Liver (tissue), 9 donors: ENCODE data around the gene ZC3H7B. TPM values are rescaled to one million over a fixed set of nuclear protein-coding genes. Genes with fewer than 3 reads are reported as not detected.

ENCODE experiments used
- DNase-seq: peaks from one replicate; pipeline ENCODE4 v3.0.0-alpha.2; 2017; ENCODE audit warnings: low spot score
- H3K27ac ChIP-seq, 2 donors: one replicate each; pipeline ENCODE4 v1.7.0; 2013; ENCODE audit warnings: inconsistent platforms in 2 of 2, low read length in 2 of 2, control low read depth in 1 of 2, low read depth in 1 of 2, mild to moderate bottlenecking in 1 of 2
- H3K27me3 ChIP-seq, 4 donors: one replicate each; pipeline versions ENCODE4 v1.6.1 to v1.7.0; 2013; ENCODE audit warnings: low read length in 3 of 4, inconsistent platforms in 1 of 4, mild to moderate bottlenecking in 1 of 4, moderate library complexity in 1 of 4; ENCODE audit not compliant: control insufficient read depth in 4 of 4, insufficient read depth in 4 of 4
- H3K36me3 ChIP-seq, 4 donors: one replicate each; pipeline versions ENCODE4 v1.6.1 to v1.7.0; 2013; ENCODE audit warnings: low read length in 3 of 4, mild to moderate bottlenecking in 3 of 4, low read depth in 1 of 4, moderate library complexity in 1 of 4; ENCODE audit not compliant: control insufficient read depth in 4 of 4, insufficient read depth in 3 of 4
- H3K4me1 ChIP-seq, 4 donors: one replicate each; pipeline versions ENCODE4 v1.6.1 to v1.7.0; 2013; ENCODE audit warnings: low read length in 3 of 4, mild to moderate bottlenecking in 3 of 4, moderate library complexity in 1 of 4; ENCODE audit not compliant: control insufficient read depth in 4 of 4, insufficient read depth in 4 of 4
- H3K4me3 ChIP-seq, 3 donors: one replicate each; pipeline versions ENCODE4 v1.6.1 to v1.7.0; 2013; ENCODE audit warnings: low read length in 3 of 3, control low read depth in 1 of 3, low read depth in 1 of 3, mild to moderate bottlenecking in 1 of 3
- H3K9ac ChIP-seq, 2 donors: one replicate each; pipeline ENCODE4 v1.7.0; 2013; ENCODE audit warnings: low read length in 2 of 2, mild to moderate bottlenecking in 2 of 2, moderate library complexity in 2 of 2, control low read depth in 1 of 2, low read depth in 1 of 2
- H3K9me3 ChIP-seq, 4 donors: one replicate each; pipeline versions ENCODE4 v1.6.1 to v1.7.0; 2013; ENCODE audit warnings: low read length in 3 of 4; ENCODE audit not compliant: control insufficient read depth in 4 of 4
- EGR1 ChIP-seq, 2 donors: IDR thresholded peaks; 2 replicates each; pipeline ENCODE4 v1.6.1; 2016 to 2018; ENCODE audit warnings: antibody characterized with exemption in 2 of 2, low read depth in 2 of 2
- FOXA1 ChIP-seq: IDR thresholded peaks from 2 replicates; pipeline ENCODE4 v1.6.1; 2016; ENCODE audit warnings: antibody characterized with exemption
- FOXA2 ChIP-seq: IDR thresholded peaks from 2 replicates; pipeline ENCODE4 v1.6.1; 2016; ENCODE audit warnings: antibody characterized with exemption
- GABPA ChIP-seq, 2 donors: IDR thresholded peaks in 1 of 2; conservative IDR thresholded peaks in 1 of 2; 2 replicates each; pipeline ENCODE4 v1.6.1; 2016; ENCODE audit warnings: antibody characterized with exemption in 2 of 2, mild to moderate bottlenecking in 1 of 2, moderate library complexity in 1 of 2
- HNF4A ChIP-seq, 2 donors: conservative IDR thresholded peaks; 2 replicates each; pipeline ENCODE4 v1.6.1; 2016; ENCODE audit warnings: antibody characterized with exemption in 2 of 2, mild to moderate bottlenecking in 2 of 2
- HNF4G ChIP-seq: IDR thresholded peaks from 2 replicates; pipeline ENCODE4 v1.6.1; 2016; ENCODE audit warnings: antibody characterized with exemption
- JUND ChIP-seq, 2 donors: IDR thresholded peaks; 2 replicates each; pipeline ENCODE4 v1.6.1; 2016; ENCODE audit warnings: antibody characterized with exemption in 2 of 2
- MAX ChIP-seq: IDR thresholded peaks from 2 replicates; pipeline ENCODE4 v1.6.1; 2016; ENCODE audit warnings: antibody characterized with exemption
- NR2F2 ChIP-seq: IDR thresholded peaks from 2 replicates; pipeline ENCODE4 v1.6.1; 2016; ENCODE audit warnings: antibody characterized with exemption
- RAD21 ChIP-seq, 2 donors: IDR thresholded peaks; 2 replicates each; pipeline ENCODE4 v1.6.1; 2016; ENCODE audit warnings: antibody characterized with exemption in 2 of 2, mild to moderate bottlenecking in 2 of 2
- RXRA ChIP-seq, 2 donors: IDR thresholded peaks; 2 replicates each; pipeline ENCODE4 v1.6.1; 2017 to 2018; ENCODE audit warnings: antibody characterized with exemption in 2 of 2, mild to moderate bottlenecking in 1 of 2
- SP1 ChIP-seq: IDR thresholded peaks from 2 replicates; pipeline ENCODE4 v1.6.1; 2018; ENCODE audit warnings: antibody characterized with exemption, mild to moderate bottlenecking
- TAF1 ChIP-seq: conservative IDR thresholded peaks from 2 replicates; pipeline ENCODE4 v1.6.1; 2016; ENCODE audit warnings: antibody characterized with exemption, mild to moderate bottlenecking
- YY1 ChIP-seq: IDR thresholded peaks from 2 replicates; pipeline ENCODE4 v1.6.1; 2016; ENCODE audit warnings: antibody characterized with exemption, mild to moderate bottlenecking
- WGBS: extraction: QIAGEN DNeasy Blood & Tissue Kit; methylation state at CpG from one replicate; pipeline ENCODE4 v1.1.7; 2013; 5-methylcytosine and 5-hydroxymethylcytosine counted together
- polyA plus RNA-seq, 2 donors: library from polyadenylated mRNA; stranded (reverse) in 1 of 2; unstranded in 1 of 2; fragments of 200-250 nt in 1 of 2; fragments of >200 nt in 1 of 2; fragmentation: Nextera tagmentation in 1 of 2; extraction: Ambion mirVana in 1 of 2; gene quantifications; one replicate each; pipeline versions ENCODE4 v1.2.1 to v1.2.3, GENCODE V29; 2013 to 2015
- total RNA-seq, 2 donors: library from RNA; depleted of rRNA; stranded (reverse); fragments of >200 nt; gene quantifications; one replicate each; pipeline ENCODE4 v1.2.3, GENCODE V29; 2014
- TF ChIP-seq, protein P1 (sequence below): IDR thresholded peaks from 2 replicates; pipeline ENCODE4 v1.6.1; 2016; ENCODE audit warnings: antibody characterized with exemption, mild to moderate bottlenecking
- TF ChIP-seq, protein P2 (sequence below): IDR thresholded peaks from 2 replicates; pipeline ENCODE4 v1.6.1; 2016; ENCODE audit warnings: antibody characterized with exemption
- TF ChIP-seq, protein P3 (sequence below): IDR thresholded peaks from 2 replicates; pipeline ENCODE4 v1.6.1; 2016; ENCODE audit warnings: antibody characterized with exemption
- TF ChIP-seq, protein P4 (sequence below): fragments of 150-350 bp; IDR thresholded peaks from 2 replicates; pipeline ENCODE4 v1.5.1; 2017; ENCODE audit warnings: improper control_type of control experiment, low read depth, low read length; ENCODE audit not compliant: missing input control
- donor health status: healthy.
- donor health status: healthy.
- donor health status: healthy.
- donor health status: healthy.
- donor health status: healthy.

ZC3H7B gene
- total and polyA plus RNA-seq, 4 donors = 6.6 to 50.2 (median 26.1) TPM

DNA sequence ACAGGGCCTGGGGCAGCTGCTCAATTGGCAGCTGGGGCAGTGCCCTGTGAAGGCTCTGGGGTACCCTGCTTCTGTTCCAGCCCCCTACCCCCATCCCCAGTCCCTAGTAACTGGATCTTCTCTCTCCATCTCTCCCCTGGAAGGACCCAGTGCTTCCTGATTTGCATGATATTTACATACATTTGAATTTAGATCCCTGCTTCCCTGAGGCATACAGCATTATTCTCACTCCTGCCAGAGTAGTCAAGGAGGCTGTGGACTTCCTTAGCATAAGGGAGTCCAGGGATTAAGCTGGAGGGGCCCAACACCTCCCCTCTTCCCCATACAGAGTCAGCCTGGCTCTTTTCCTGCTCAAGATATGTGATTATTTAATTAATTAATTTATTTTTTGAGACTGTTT is 105.1 kb downstream of the ZC3H7B start:
- H3K27me3 ChIP-seq = no peaks in the 10 kb centered on the region
- no peak overlapping the region for H3K27ac ChIP-seq
- TF ChIP-seq, protein P1, sequence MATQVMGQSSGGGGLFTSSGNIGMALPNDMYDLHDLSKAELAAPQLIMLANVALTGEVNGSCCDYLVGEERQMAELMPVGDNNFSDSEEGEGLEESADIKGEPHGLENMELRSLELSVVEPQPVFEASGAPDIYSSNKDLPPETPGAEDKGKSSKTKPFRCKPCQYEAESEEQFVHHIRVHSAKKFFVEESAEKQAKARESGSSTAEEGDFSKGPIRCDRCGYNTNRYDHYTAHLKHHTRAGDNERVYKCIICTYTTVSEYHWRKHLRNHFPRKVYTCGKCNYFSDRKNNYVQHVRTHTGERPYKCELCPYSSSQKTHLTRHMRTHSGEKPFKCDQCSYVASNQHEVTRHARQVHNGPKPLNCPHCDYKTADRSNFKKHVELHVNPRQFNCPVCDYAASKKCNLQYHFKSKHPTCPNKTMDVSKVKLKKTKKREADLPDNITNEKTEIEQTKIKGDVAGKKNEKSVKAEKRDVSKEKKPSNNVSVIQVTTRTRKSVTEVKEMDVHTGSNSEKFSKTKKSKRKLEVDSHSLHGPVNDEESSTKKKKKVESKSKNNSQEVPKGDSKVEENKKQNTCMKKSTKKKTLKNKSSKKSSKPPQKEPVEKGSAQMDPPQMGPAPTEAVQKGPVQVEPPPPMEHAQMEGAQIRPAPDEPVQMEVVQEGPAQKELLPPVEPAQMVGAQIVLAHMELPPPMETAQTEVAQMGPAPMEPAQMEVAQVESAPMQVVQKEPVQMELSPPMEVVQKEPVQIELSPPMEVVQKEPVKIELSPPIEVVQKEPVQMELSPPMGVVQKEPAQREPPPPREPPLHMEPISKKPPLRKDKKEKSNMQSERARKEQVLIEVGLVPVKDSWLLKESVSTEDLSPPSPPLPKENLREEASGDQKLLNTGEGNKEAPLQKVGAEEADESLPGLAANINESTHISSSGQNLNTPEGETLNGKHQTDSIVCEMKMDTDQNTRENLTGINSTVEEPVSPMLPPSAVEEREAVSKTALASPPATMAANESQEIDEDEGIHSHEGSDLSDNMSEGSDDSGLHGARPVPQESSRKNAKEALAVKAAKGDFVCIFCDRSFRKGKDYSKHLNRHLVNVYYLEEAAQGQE = no peak
- TF ChIP-seq RXRA (IDR thresholded peaks at IDR 0.05) = no peak
- TF ChIP-seq HNF4A (conservative IDR thresholded peaks at IDR 0.05) = no peak
- TF ChIP-seq NR2F2 = no peak
- no peak for TF ChIP-seq EGR1 (IDR thresholded peaks at IDR 0.05; ENCODE audit: low read depth in 2 of 2)
- TF ChIP-seq MAX = no peak
- no peak for TF ChIP-seq FOXA2
- TF ChIP-seq FOXA1 = no peak
- TF ChIP-seq JUND (IDR thresholded peaks at IDR 0.05) = no peak
- TF ChIP-seq GABPA (IDR thresholded peaks at IDR 0.05 in 1 of 2, conservative IDR thresholded peaks at IDR 0.05 in 1 of 2) = no peak
- no peak for TF ChIP-seq RAD21 (IDR thresholded peaks at IDR 0.05)
- TF ChIP-seq, protein P2, sequence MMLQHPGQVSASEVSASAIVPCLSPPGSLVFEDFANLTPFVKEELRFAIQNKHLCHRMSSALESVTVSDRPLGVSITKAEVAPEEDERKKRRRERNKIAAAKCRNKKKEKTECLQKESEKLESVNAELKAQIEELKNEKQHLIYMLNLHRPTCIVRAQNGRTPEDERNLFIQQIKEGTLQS = no peak
- TF ChIP-seq, protein P3, sequence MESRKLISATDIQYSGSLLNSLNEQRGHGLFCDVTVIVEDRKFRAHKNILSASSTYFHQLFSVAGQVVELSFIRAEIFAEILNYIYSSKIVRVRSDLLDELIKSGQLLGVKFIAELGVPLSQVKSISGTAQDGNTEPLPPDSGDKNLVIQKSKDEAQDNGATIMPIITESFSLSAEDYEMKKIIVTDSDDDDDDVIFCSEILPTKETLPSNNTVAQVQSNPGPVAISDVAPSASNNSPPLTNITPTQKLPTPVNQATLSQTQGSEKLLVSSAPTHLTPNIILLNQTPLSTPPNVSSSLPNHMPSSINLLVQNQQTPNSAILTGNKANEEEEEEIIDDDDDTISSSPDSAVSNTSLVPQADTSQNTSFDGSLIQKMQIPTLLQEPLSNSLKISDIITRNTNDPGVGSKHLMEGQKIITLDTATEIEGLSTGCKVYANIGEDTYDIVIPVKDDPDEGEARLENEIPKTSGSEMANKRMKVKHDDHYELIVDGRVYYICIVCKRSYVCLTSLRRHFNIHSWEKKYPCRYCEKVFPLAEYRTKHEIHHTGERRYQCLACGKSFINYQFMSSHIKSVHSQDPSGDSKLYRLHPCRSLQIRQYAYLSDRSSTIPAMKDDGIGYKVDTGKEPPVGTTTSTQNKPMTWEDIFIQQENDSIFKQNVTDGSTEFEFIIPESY = no peak
- TF ChIP-seq YY1 = no peak
- no peak for TF ChIP-seq SP1
- no peak for TF ChIP-seq HNF4G
- H3K4me3 ChIP-seq = no peak overlapping the region
- H3K4me1 ChIP-seq = peaks cover 7 to 37% (median 28%) of the 10 kb centered on the region in 4 donors
- no peak for DNase-seq
- H3K36me3 ChIP-seq = no peaks in the 10 kb centered on the region
- no peak overlapping the region for H3K9ac ChIP-seq
- no peaks in the 10 kb centered on the region for H3K9me3 ChIP-seq

DNA sequence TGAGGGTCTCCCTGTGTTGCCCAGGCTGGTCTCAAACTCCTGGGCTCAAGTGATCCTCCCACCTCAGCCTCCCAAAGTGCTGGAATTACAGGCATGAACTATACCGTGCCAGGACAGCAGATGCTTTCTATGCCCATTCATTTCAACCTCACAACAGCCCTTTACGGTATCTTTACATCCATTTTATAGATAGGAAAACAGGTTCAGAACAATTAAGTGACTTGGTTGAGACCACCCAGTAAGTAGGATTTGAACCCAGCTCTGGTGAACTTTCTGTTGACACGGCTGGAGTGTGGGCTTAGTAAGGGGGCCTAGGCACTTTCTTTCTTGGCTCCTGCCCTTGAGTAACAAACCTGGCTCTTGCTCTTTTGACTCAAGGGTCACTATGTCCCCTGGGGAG is 106.1 kb downstream of the ZC3H7B start:
- Histone ChIP-seq H3K36me3 (no peaks in the 10 kb centered on the region), H3K9ac (no peak overlapping the region), H3K4me1 (peaks cover 5 to 30% (median 20%) of the 10 kb centered on the region in 4 donors), H3K27me3 (no peaks in the 10 kb centered on the region), H3K4me3 (no peak overlapping the region), H3K9me3 (no peaks in the 10 kb centered on the region), H3K27ac (no peak overlapping the region)
- no peak for TF ChIP-seq TAF1
- no peak for TF ChIP-seq EGR1 (IDR thresholded peaks at IDR 0.05; ENCODE audit: low read depth in 2 of 2)
- TF ChIP-seq, protein P2 = no peak
- TF ChIP-seq, protein P1 = no peak
- TF ChIP-seq NR2F2 = no peak
- TF ChIP-seq FOXA2 = no peak
- no peak for TF ChIP-seq YY1
- TF ChIP-seq, protein P4, sequence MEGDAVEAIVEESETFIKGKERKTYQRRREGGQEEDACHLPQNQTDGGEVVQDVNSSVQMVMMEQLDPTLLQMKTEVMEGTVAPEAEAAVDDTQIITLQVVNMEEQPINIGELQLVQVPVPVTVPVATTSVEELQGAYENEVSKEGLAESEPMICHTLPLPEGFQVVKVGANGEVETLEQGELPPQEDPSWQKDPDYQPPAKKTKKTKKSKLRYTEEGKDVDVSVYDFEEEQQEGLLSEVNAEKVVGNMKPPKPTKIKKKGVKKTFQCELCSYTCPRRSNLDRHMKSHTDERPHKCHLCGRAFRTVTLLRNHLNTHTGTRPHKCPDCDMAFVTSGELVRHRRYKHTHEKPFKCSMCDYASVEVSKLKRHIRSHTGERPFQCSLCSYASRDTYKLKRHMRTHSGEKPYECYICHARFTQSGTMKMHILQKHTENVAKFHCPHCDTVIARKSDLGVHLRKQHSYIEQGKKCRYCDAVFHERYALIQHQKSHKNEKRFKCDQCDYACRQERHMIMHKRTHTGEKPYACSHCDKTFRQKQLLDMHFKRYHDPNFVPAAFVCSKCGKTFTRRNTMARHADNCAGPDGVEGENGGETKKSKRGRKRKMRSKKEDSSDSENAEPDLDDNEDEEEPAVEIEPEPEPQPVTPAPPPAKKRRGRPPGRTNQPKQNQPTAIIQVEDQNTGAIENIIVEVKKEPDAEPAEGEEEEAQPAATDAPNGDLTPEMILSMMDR = no peak
- TF ChIP-seq RXRA (IDR thresholded peaks at IDR 0.05) = no peak
- no peak for TF ChIP-seq GABPA (IDR thresholded peaks at IDR 0.05 in 1 of 2, conservative IDR thresholded peaks at IDR 0.05 in 1 of 2)
- TF ChIP-seq RAD21 (IDR thresholded peaks at IDR 0.05) = no peak
- TF ChIP-seq JUND (IDR thresholded peaks at IDR 0.05) = no peak
- TF ChIP-seq MAX = no peak
- WGBS = 91% methylated on average over 3 of the region's 3 CpGs
- no peak for DNase-seq
